Heart left ventricle (tissue), 16 donors: ENCODE data around the gene GREB1. TPM values are rescaled to one million over a fixed set of nuclear protein-coding genes. Genes with fewer than 3 reads are reported as not detected.

Source experiments
- ATAC-seq, 4 donors: fragments of 200-7000 bp; cut with Tn5 transposase; one replicate each; pipeline ENCODE4 v1.9.1; 2020 to 2022; ENCODE audit warnings: moderate library complexity in 4 of 4, mild to moderate bottlenecking in 3 of 4, moderate number of reproducible peaks in 1 of 4
- DNase-seq, 5 donors: peaks; one replicate each; pipeline ENCODE4 v3.0.0-alpha.2; 2020
- H3K27ac ChIP-seq, 12 donors: fragments of 200-600 bp; sonication (generic) in 4 of 12; one replicate each; pipeline versions ENCODE4 v1.5.0 to v1.8.0; 2016 to 2022; ENCODE audit warnings: mild to moderate bottlenecking in 2 of 12
- H3K27me3 ChIP-seq, 9 donors: fragments of 200-600 bp; sonication (generic) in 2 of 9; one replicate each; pipeline versions ENCODE4 v1.5.1 to v1.8.0; 2016 to 2022; ENCODE audit warnings: mild to moderate bottlenecking in 3 of 9
- H3K36me3 ChIP-seq, 9 donors: fragments of 200-600 bp; sonication (generic) in 2 of 9; one replicate each; pipeline versions ENCODE4 v1.5.0 to v1.8.0; 2018 to 2022; ENCODE audit warnings: mild to moderate bottlenecking in 2 of 9
- H3K4me1 ChIP-seq, 12 donors: fragments of 200-600 bp; sonication (generic) in 4 of 12; one replicate each; pipeline versions ENCODE4 v1.5.0 to v1.8.0; 2016 to 2022; ENCODE audit warnings: mild to moderate bottlenecking in 3 of 12
- H3K4me3 ChIP-seq, 12 donors: fragments of 200-600 bp; sonication (generic) in 4 of 12; one replicate each; pipeline versions ENCODE4 v1.5.0 to v1.8.0; 2017 to 2022; ENCODE audit warnings: mild to moderate bottlenecking in 9 of 12, moderate library complexity in 4 of 12
- H3K9me3 ChIP-seq, 12 donors: fragments of 200-600 bp; sonication (generic) in 4 of 12; one replicate each; pipeline versions ENCODE4 v1.5.0 to v1.8.0; 2016 to 2022; ENCODE audit warnings: mild to moderate bottlenecking in 1 of 12
- CTCF ChIP-seq, 12 donors: fragments of 200-600 bp; sonication (generic) in 4 of 12; IDR thresholded peaks; one replicate each; pipeline versions ENCODE4 v1.5.0 to v1.8.0; 2018 to 2022; ENCODE audit warnings: antibody characterized with exemption in 12 of 12, mild to moderate bottlenecking in 5 of 12
- POLR2A ChIP-seq, 2 donors: fragments of 450-650 bp; IDR thresholded peaks; one replicate each; pipeline ENCODE4 v1.6.1; 2017; ENCODE audit warnings: antibody characterized with exemption in 2 of 2, mild to moderate bottlenecking in 2 of 2, moderate library complexity in 2 of 2
- WGBS, 4 donors: extraction: QIAGEN DNeasy Blood & Tissue Kit in 2 of 4; methylation state at CpG; one replicate each; pipeline versions ENCODE4 v1.1.5 to v1.1.7; 2013 to 2018; 5-methylcytosine and 5-hydroxymethylcytosine counted together
- intact Hi-C, 10 donors: fragments of 100-400 bp; cut with DNase I; formaldehyde crosslinking; loops; one replicate each; pipeline versions ENCODE4 v1.11.1 to v1.14.2; 2022
- polyA plus RNA-seq, 2 donors: library from polyadenylated mRNA; stranded (reverse); fragments of 200-250 nt; gene quantifications; one replicate each; pipeline ENCODE4 v1.2.3, GENCODE V29; 2013
- total RNA-seq, 9 donors: library from RNA; depleted of rRNA in 2 of 9; stranded (reverse); fragments of >200 nt in 2 of 9; fragmentation: NEBNext Ultra II Directional in 3 of 9; extraction: Animal tissue kit (Norgen Biotek cat#: 25700) in 3 of 9; gene quantifications; one replicate each; pipeline versions ENCODE4 v1.1.0 to v1.2.4, GENCODE V29; 2016 to 2023
- donor health status: ischemic (EF 13 %, LVEDD 7.1; RV severe dilation, severe dysfunction).
- donor health status: healthy with polysubstance abuse.
- donor health status: DM: no; HTN: yes; CAD: no.
- donor health status: DM: no; HTN: no; CAD: no.
- donor health status: ischemic (EF 25% LVEDD 6.9; RV normal size, moderate dysfunction).
- donor health status: ischemic (EF 25% LVEDD 5.7; RV mildly dilated, moderate dysfunction).
- donor health status: healthy.
- donor health status: DM: yes; HTN: yes; CAD: no.
- donor health status: ischemic (EF 35%, LVEDD 5.7; RV mildly dilated, moderate dysfunction).
- donor health status: nonischemic (EF 11% LVEDD 7.7; RV severe dilation, severe dysfunction).
- donor health status: DM: yes; HTN: yes; CAD: no.
- donor health status: PGD.
- donor health status: ischemic (EF 29% LVEDD 5.4; RV normal size, mild dysfunction).
- donor health status: nonischemic (EF 23%, LVEDD 6.1; RV moderate dilation, normal function).

Gene GREB1
- total and polyA plus RNA-seq, 11 donors, result 1.4 to 11.5 (median 5.6) TPM

GRCh38 chr2:11547912-11548497 lies 14.2 kb downstream of the GREB1 start:
- Histone ChIP-seq H3K27ac (no peak overlapping the region), H3K36me3 (no peaks in the 10 kb centered on the region), H3K4me1 (peaks cover 0 to 6% (median 0%) of the 10 kb centered on the region in 12 donors), H3K4me3 (no peak overlapping the region), H3K27me3 (peaks cover 0 to 7% (median 0%) of the 10 kb centered on the region in 9 donors), H3K9me3 (peaks cover 0 to 5% (median 0%) of the 10 kb centered on the region in 12 donors)
- ATAC-seq, result no peak
- WGBS, 4 donors, result 78 to 87% (median 81%) methylated on average over 6 of the region's 6 CpGs
- no peak for DNase-seq
- TF ChIP-seq POLR2A (IDR thresholded peaks at IDR 0.05) (no peak), CTCF (IDR thresholded peaks at IDR 0.05) (no peak)
- intact Hi-C loops, result no loop called here

- TF ChIP-seq POLR2A (IDR thresholded peaks at IDR 0.05), result no peak
- TF ChIP-seq CTCF (IDR thresholded peaks at IDR 0.05), result no peak
- ATAC-seq (no peak), DNase-seq (no peak)
- WGBS, 4 donors, result 90 to 98% (median 92%) methylated on average over 2 of the region's 2 CpGs
- peaks cover 0 to 11% (median 0%) of the 10 kb centered on the region in 12 donors for H3K4me1 ChIP-seq
- H3K27ac ChIP-seq, result no peak overlapping the region
- peaks cover 0 to 8% (median 0%) of the 10 kb centered on the region in 9 donors for H3K27me3 ChIP-seq
- H3K36me3 ChIP-seq, result no peaks in the 10 kb centered on the region
- no peak overlapping the region for H3K4me3 ChIP-seq
- intact Hi-C loops, result no loop called here
- H3K9me3 ChIP-seq, result peaks cover 0 to 5% (median 0%) of the 10 kb centered on the region in 12 donors
Measured at GRCh38 chr2:11550302-11550701, 16.5 kb downstream of the GREB1 start.

GRCh38 chr2:11550901-11551568 lies 17.2 kb downstream of the GREB1 start:
- Histone ChIP-seq H3K27ac (no peak overlapping the region), H3K4me1 (peaks cover 0 to 11% (median 0%) of the 10 kb centered on the region in 12 donors), H3K27me3 (peaks cover 0 to 14% (median 0%) of the 10 kb centered on the region in 9 donors), H3K36me3 (no peaks in the 10 kb centered on the region), H3K4me3 (no peak overlapping the region), H3K9me3 (peaks cover 0 to 5% (median 0%) of the 10 kb centered on the region in 12 donors)
- no peak for TF ChIP-seq POLR2A (IDR thresholded peaks at IDR 0.05)
- no peak for TF ChIP-seq CTCF (IDR thresholded peaks at IDR 0.05)
- DNase-seq (no peak), ATAC-seq (no peak)
- intact Hi-C loops, result no loop called here
- WGBS, 4 donors, result 73 to 80% (median 77%) methylated on average over 7 of the region's 7 CpGs

GRCh38 chr2:11551569-11552259 lies 17.9 kb downstream of the GREB1 start:
- Histone ChIP-seq H3K27ac (no peak overlapping the region), H3K36me3 (no peaks in the 10 kb centered on the region), H3K4me1 (peaks cover 0 to 11% (median 0%) of the 10 kb centered on the region in 12 donors), H3K4me3 (no peak overlapping the region), H3K9me3 (peaks cover 0 to 5% (median 0%) of the 10 kb centered on the region in 12 donors), H3K27me3 (peaks cover 0 to 17% (median 0%) of the 10 kb centered on the region in 9 donors)
- WGBS, 4 donors, result 83 to 88% (median 85%) methylated on average over 16 of the region's 16 CpGs
- TF ChIP-seq CTCF (IDR thresholded peaks at IDR 0.05), result no peak
- no peak for TF ChIP-seq POLR2A (IDR thresholded peaks at IDR 0.05)
- DNase-seq, result no peak
- ATAC-seq, result no peak
- intact Hi-C loops, result no loop called here
